H1 (cell line): ENCODE data around the gene CXCL12. TPM values are rescaled to one million over a fixed set of nuclear protein-coding genes. Genes with fewer than 3 reads are reported as not detected.
A peak's percentile ranks its signal among the peaks of the same experiment; 100 is the strongest.

Experiments
- CTCF ChIA-PET: fragments of 300-600 bp; sonication (Branson Sonifier 250); formaldehyde crosslinking; loops from one replicate; lab custom pipeline; 2021; ENCODE audit not compliant: partially characterized antibody; lab: Charles Lee
- POLR2A ChIA-PET: fragments of 300-600 bp; sonication (Branson Sonifier 250); formaldehyde crosslinking; loops from one replicate; lab custom pipeline; 2021; ENCODE audit warnings: inconsistent platforms; ENCODE audit not compliant: partially characterized antibody; lab: Charles Lee
- DNase-seq, 2 experiments: peaks; one replicate each; pipeline versions ENCODE4 v3.0.0 to v3.0.0-alpha.2; 2010 to 2022; ENCODE audit warnings: low spot score in 2 of 2, low read depth in 1 of 2, mixed read lengths in 1 of 2
- FAIRE-seq: peaks from 2 replicates; lab custom pipeline; 2011; peaks lifted over from hg19 to GRCh38; lab: Jason Lieb, UNC
- H2AFZ ChIP-seq: 2 replicates; pipeline ENCODE4 v1.8.1; 2012; ENCODE audit warnings: low read length, inconsistent platforms
- H2AK5ac ChIP-seq: 2 replicates; pipeline ENCODE4 v1.6.1; 2013; ENCODE audit warnings: low read depth, low read length
- H2BK120ac ChIP-seq: replicated peaks from 2 replicates; pipeline ENCODE3; 2013; ENCODE audit warnings: low read depth, low read length, inconsistent platforms
- H2BK12ac ChIP-seq: 2 replicates; pipeline ENCODE4 v1.6.1; 2013; ENCODE audit warnings: low read depth, low read length
- H2BK15ac ChIP-seq: 2 replicates; pipeline ENCODE4 v1.6.1; 2013; ENCODE audit warnings: low read length
- H2BK20ac ChIP-seq: 2 replicates; pipeline ENCODE4 v1.6.1; 2013; ENCODE audit warnings: low read length
- H2BK5ac ChIP-seq: 2 replicates; pipeline ENCODE4 v1.6.1; 2013; ENCODE audit warnings: low read depth, low read length
- H3K14ac ChIP-seq: 2 replicates; pipeline ENCODE4 v1.6.1; 2013; ENCODE audit warnings: inconsistent platforms; ENCODE audit not compliant: insufficient read length
- H3K18ac ChIP-seq: 2 replicates; pipeline ENCODE4 v1.6.1; 2013; ENCODE audit warnings: low read length; ENCODE audit errors: extremely low read depth
- H3K23ac ChIP-seq: 2 replicates; pipeline ENCODE4 v1.6.1; 2013; ENCODE audit warnings: inconsistent platforms; ENCODE audit not compliant: insufficient read length
- H3K23me2 ChIP-seq: 2 replicates; pipeline ENCODE4 v1.6.1; 2013; ENCODE audit warnings: low read depth, low read length
- H3K27ac ChIP-seq: 2 replicates; pipeline ENCODE4 v1.6.1; 2011; ENCODE audit warnings: low read depth, low read length, inconsistent platforms
- H3K27me3 ChIP-seq, 4 experiments: replicated peaks in 1 of 4; 1 replicate in 1 of 4; 2 replicates in 3 of 4; pipeline versions ENCODE4 v1.6.1 to v1.8.1; 2011 to 2013; ENCODE audit warnings: low read length in 3 of 4, mild to moderate bottlenecking in 3 of 4, inconsistent platforms in 2 of 4, mixed read lengths in 2 of 4, moderate library complexity in 1 of 4; ENCODE audit not compliant: control insufficient read depth in 3 of 4, insufficient read depth in 3 of 4; ENCODE audit errors: extremely low read depth in 1 of 4
- H3K36me3 ChIP-seq, 4 experiments: 2 replicates each; pipeline versions ENCODE4 v1.6.1 to v1.8.1; 2011 to 2013; ENCODE audit warnings: mild to moderate bottlenecking in 4 of 4, low read length in 3 of 4, moderate library complexity in 2 of 4, control low read depth in 1 of 4, inconsistent platforms in 1 of 4; ENCODE audit not compliant: insufficient read depth in 4 of 4, control insufficient read depth in 2 of 4
- H3K4ac ChIP-seq: replicated peaks from 2 replicates; pipeline ENCODE3; 2013; ENCODE audit warnings: low read length, low read depth, mixed read lengths, inconsistent platforms; ENCODE audit not compliant: insufficient read length
- H3K4me1 ChIP-seq, 4 experiments: replicated peaks in 1 of 4; 1 replicate in 1 of 4; 2 replicates in 3 of 4; pipeline versions ENCODE4 v1.6.1 to v1.8.1; 2011 to 2013; ENCODE audit warnings: low read length in 3 of 4, inconsistent platforms in 2 of 4, mixed read lengths in 1 of 4; ENCODE audit not compliant: insufficient read depth in 4 of 4, control insufficient read depth in 3 of 4
- H3K4me2 ChIP-seq, 2 experiments: 2 replicates each; pipeline versions ENCODE4 v1.6.1 to v1.8.1; 2011 to 2013; ENCODE audit warnings: low read depth in 2 of 2, low read length in 2 of 2, control low read depth in 1 of 2, inconsistent platforms in 1 of 2, mild to moderate bottlenecking in 1 of 2; ENCODE audit not compliant: insufficient read depth in 1 of 2
- H3K4me3 ChIP-seq, 4 experiments: fragments of 200-600, 300-600 bp in 1 of 4; sonication (generic), shearing (Covaris generic), sonication (Bioruptor Twin) in 1 of 4; 2 replicates each; pipeline versions ENCODE4 v1.5.1 to v1.8.1; 2011 to 2016; ENCODE audit warnings: low read length in 4 of 4, low read depth in 3 of 4, control low read depth in 2 of 4, inconsistent platforms in 2 of 4, mild to moderate bottlenecking in 2 of 4, mixed read lengths in 1 of 4, moderate library complexity in 1 of 4; ENCODE audit not compliant: insufficient read depth in 2 of 4; ENCODE audit errors: extremely low read depth in 1 of 4
- H3K56ac ChIP-seq: replicated peaks from 2 replicates; pipeline ENCODE3; 2013; ENCODE audit warnings: low read depth, mild to moderate bottlenecking, mixed read lengths, low read length, inconsistent platforms; ENCODE audit not compliant: insufficient read length
- H3K79me1 ChIP-seq: 2 replicates; pipeline ENCODE4 v1.6.1; 2013; ENCODE audit warnings: low read depth, low read length, control low read depth
- H3K79me2 ChIP-seq, 2 experiments: 2 replicates each; pipeline versions ENCODE4 v1.6.1 to v1.8.1; 2012 to 2013; ENCODE audit warnings: low read length in 2 of 2, mild to moderate bottlenecking in 2 of 2, inconsistent platforms in 1 of 2; ENCODE audit not compliant: insufficient read depth in 2 of 2, control insufficient read depth in 1 of 2
- H3K9ac ChIP-seq, 4 experiments: replicated peaks in 1 of 4; 1 replicate in 1 of 4; 2 replicates in 3 of 4; pipeline versions ENCODE4 v1.6.1 to v1.8.1; 2011 to 2013; ENCODE audit warnings: low read depth in 3 of 4, low read length in 3 of 4, control low read depth in 2 of 4, mild to moderate bottlenecking in 2 of 4, moderate library complexity in 2 of 4, inconsistent platforms in 1 of 4; ENCODE audit errors: extremely low read depth in 1 of 4
- H3K9me3 ChIP-seq, 2 experiments: 2 replicates each; pipeline versions ENCODE4 v1.6.1 to v1.8.1; 2012 to 2013; ENCODE audit warnings: mild to moderate bottlenecking in 2 of 2, moderate library complexity in 2 of 2, control low read depth in 1 of 2, inconsistent platforms in 1 of 2, low read depth in 1 of 2, low read length in 1 of 2, mixed read lengths in 1 of 2; ENCODE audit not compliant: insufficient read depth in 2 of 2
- H4K20me1 ChIP-seq, 2 experiments: replicated peaks in 1 of 2; 2 replicates each; pipeline versions ENCODE3 to v1.8.1; 2011 to 2013; ENCODE audit warnings: inconsistent platforms in 2 of 2, low read length in 2 of 2, mild to moderate bottlenecking in 1 of 2; ENCODE audit not compliant: insufficient read depth in 2 of 2, control insufficient read depth in 1 of 2
- H4K5ac ChIP-seq: 2 replicates; pipeline ENCODE4 v1.6.1; 2013; ENCODE audit warnings: low read length, low read depth, mixed read lengths, inconsistent platforms; ENCODE audit not compliant: insufficient read length
- H4K8ac ChIP-seq: 2 replicates; pipeline ENCODE4 v1.8.0; 2013; ENCODE audit warnings: mild to moderate bottlenecking, moderate library complexity, low read length, inconsistent platforms; ENCODE audit not compliant: insufficient read depth; ENCODE audit errors: extremely low read depth
- H4K91ac ChIP-seq: replicated peaks from 2 replicates; pipeline ENCODE3; 2013; ENCODE audit warnings: low read length, mixed read lengths, inconsistent platforms; ENCODE audit not compliant: insufficient read length
- BACH1 ChIP-seq: IDR thresholded peaks from 2 replicates; pipeline ENCODE4 v1.6.1; 2012; ENCODE audit warnings: low read length, improper control_type of control experiment
- CBX8 ChIP-seq: fragments of 300-800, 300-1000 bp; sonication (generic); IDR thresholded peaks from 2 replicates; pipeline ENCODE4 v1.7.1; 2016; ENCODE audit warnings: low read depth, low read length, borderline replicate concordance
- HDAC2 ChIP-seq, 2 experiments: fragments of 300-600 bp in 1 of 2; sonication (generic) in 1 of 2; IDR thresholded peaks; 2 replicates each; pipeline ENCODE4 v1.6.1; 2011 to 2012; ENCODE audit warnings: low read depth in 2 of 2, low read length in 2 of 2, mild to moderate bottlenecking in 2 of 2, moderate library complexity in 2 of 2, borderline replicate concordance in 1 of 2, inconsistent platforms in 1 of 2
- HDAC6 ChIP-seq: IDR thresholded peaks from one replicate; pipeline ENCODE4 v1.7.1; 2012; ENCODE audit warnings: low read depth, mild to moderate bottlenecking, inconsistent platforms, low read length, moderate library complexity
- JUN ChIP-seq: IDR thresholded peaks from 2 replicates; pipeline ENCODE4 v1.6.1; 2011; ENCODE audit warnings: low read depth, mild to moderate bottlenecking, improper control_type of control experiment, low read length
- POLR2AphosphoS5 ChIP-seq: IDR thresholded peaks from 2 replicates; pipeline ENCODE4 v1.6.1; 2011; ENCODE audit warnings: low read depth, low read length
- SIN3A ChIP-seq, 2 experiments: IDR thresholded peaks in 1 of 2; conservative IDR thresholded peaks in 1 of 2; 2 replicates each; pipeline ENCODE4 v1.6.1; 2011 to 2012; ENCODE audit warnings: low read length in 2 of 2, improper control_type of control experiment in 1 of 2, low read depth in 1 of 2, mild to moderate bottlenecking in 1 of 2
- SP1 ChIP-seq: IDR thresholded peaks from 2 replicates; pipeline ENCODE4 v1.6.1; 2011; ENCODE audit warnings: low read depth, low read length
- SUZ12 ChIP-seq: fragments of 200-600 bp; sonication (generic); IDR thresholded peaks from 2 replicates; pipeline ENCODE4 v1.6.1; 2012; ENCODE audit warnings: mild to moderate bottlenecking, inconsistent platforms, low read length, moderate library complexity, mixed read lengths
- YY1 ChIP-seq: IDR thresholded peaks from 2 replicates; pipeline ENCODE4 v1.6.1; 2011; ENCODE audit warnings: low read depth, mild to moderate bottlenecking, low read length
- ZNF274 ChIP-seq: IDR thresholded peaks from 2 replicates; pipeline ENCODE4 v1.7.0; 2012; ENCODE audit warnings: low read length, borderline replicate concordance; ENCODE audit errors: extremely low read depth
- WGBS, 2 experiments: shearing (Covaris generic) in 1 of 2; methylation state at CpG; one replicate each; pipeline versions ENCODE4 v1.1.6 to v1.1.7; 2013 to 2015; ENCODE audit warnings: low lambda C conversion rate in 2 of 2, mixed read lengths in 2 of 2, inconsistent platforms in 1 of 2, low coverage in 1 of 2, missing lambda C conversion rate in 1 of 2; ENCODE audit not compliant: insufficient replicate concordance in 2 of 2, insufficient coverage in 1 of 2, insufficient read length in 1 of 2; ENCODE audit errors: extremely low coverage in 1 of 2, missing lambda C conversion rate in 1 of 2; 5-methylcytosine and 5-hydroxymethylcytosine counted together
- polyA plus RNA-seq, 7 experiments: library from polyadenylated mRNA; depleted of rRNA in 3 of 7; stranded (reverse) in 5 of 7; unstranded in 2 of 7; fragments of >200 nt in 5 of 7; fragments of 200-250 nt in 2 of 7; gene quantifications; 1 replicate in 5 of 7; 2 replicates in 1 of 7; 4 replicates in 1 of 7; pipeline versions ENCODE4 v1.2.1 to v1.2.3, GENCODE V29; 2011 to 2013; ENCODE audit warnings: missing spikeins in 2 of 7, mixed read lengths in 2 of 7
- total RNA-seq: library from RNA; stranded (reverse); fragmentation: NEBNext Ultra II Directional; extraction: Animal tissue kit (Norgen Biotek cat#: 25700); gene quantifications from 2 replicates; pipeline ENCODE4 v1.2.1, GENCODE V29; 2021
- TF ChIP-seq, protein P1 (sequence below): IDR thresholded peaks from 2 replicates; pipeline ENCODE4 v1.6.1; 2012; ENCODE audit warnings: inconsistent platforms

CXCL12 gene
- total and polyA plus RNA-seq, 2 of the 8 experiments (the other 6 are each of a cell fraction or from before 2014, with no cell fraction given): 51.4 to 53.8 TPM

DNA sequence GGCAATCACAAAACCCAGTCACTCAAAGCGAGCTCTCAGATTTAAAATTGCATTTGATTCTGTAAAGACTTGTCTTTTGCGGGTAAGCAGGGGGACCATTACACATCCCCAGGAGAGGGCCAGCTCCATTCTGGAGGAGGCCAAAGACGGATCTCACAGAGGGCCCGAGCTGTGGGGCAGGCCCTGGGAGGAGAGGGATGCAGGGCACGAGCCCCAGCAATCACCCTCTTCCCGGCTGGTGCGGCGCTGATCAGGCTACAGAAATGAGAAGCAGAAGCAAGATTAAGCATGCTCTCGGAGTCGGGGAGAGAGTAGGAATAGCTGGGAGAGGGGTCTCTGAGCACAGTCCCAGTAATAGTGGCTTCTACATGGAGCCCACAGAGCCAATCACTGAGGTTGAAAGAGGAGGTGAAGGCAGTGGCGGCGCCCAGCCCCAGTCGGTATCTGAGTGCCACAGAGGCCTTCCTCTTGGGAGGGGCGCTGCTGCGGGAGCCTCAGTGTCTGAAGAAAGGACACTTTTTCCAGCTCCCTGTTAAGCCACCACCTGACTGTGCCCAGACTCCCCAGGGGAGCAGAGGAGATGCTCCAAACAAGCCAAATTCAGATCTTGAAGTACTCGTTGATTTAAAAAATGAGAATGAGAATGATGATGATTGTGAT is 7.1 kb downstream of the CXCL12 start:
- Histone ChIP-seq H2BK15ac (no peak overlapping the region), H3K56ac (no peak overlapping the region), H2AFZ (no peak overlapping the region), H2BK20ac (no peak overlapping the region), H3K23ac (no peak overlapping the region), H2BK12ac (no peak overlapping the region), H3K23me2 (peaks cover 5% of the 10 kb centered on the region; the same call in 1 of the 2 replicates), H4K5ac (no peak overlapping the region), H2BK120ac (no peak overlapping the region), H3K4me2 (no peak overlapping the region), H2BK5ac (0 out of 2 replicates have a peak overlapping the region, but pooled peaks have one; percentile 24), H3K27ac (no peak overlapping the region), H4K91ac (no peak overlapping the region), H3K9me3 (no peaks in the 10 kb centered on the region), H3K79me1 (peaks cover 7% of the 10 kb centered on the region), H3K18ac (peak overlapping the region; percentile 19; the same call in 1 of the 2 replicates), H3K4ac (no peak overlapping the region), H3K36me3 (peaks cover 4 to 68% (median 20%) of the 10 kb centered on the region in 4 experiments), H3K14ac (no peak overlapping the region), H2AK5ac (0 out of 2 replicates have a peak overlapping the region, but pooled peaks have one; percentile 6), H3K27me3 (no peaks in the 10 kb centered on the region; a peak in 1 of 7 replicates), H3K9ac (no peak overlapping the region), H3K4me3 (no peak overlapping the region), H3K4me1 (peaks cover 13 to 20% (median 17%) of the 10 kb centered on the region in 4 experiments), H4K20me1 (peaks cover 0 to 5% of the 10 kb centered on the region in 2 experiments), H4K8ac (no peak overlapping the region; the same call in 1 of the 2 replicates), H3K79me2 (peaks cover 6 to 33% of the 10 kb centered on the region in 2 experiments; a peak in 2 of 4 replicates)
- no peak for FAIRE-seq
- DNase-seq: no peak
- 95% methylated on average over 16 of the region's 16 CpGs; no CpG with 5 or more reads in 1 of the 2 experiments for WGBS, 2 experiments
- ChIA-PET POLR2A (interaction anchor here (1.1 to 1.7 kb wide), 2 partner anchors 15 to 18 kb away, joined by 3 to 4 read pairs; no protein-coding TSS in a partner anchor), CTCF (interaction anchor here (0.6 to 1.9 kb wide), 4 partner anchors 10 to 129 kb away, joined by 3 to 8 read pairs (median 6); no protein-coding TSS in a partner anchor)
- TF ChIP-seq CBX8 (no peak), POLR2AphosphoS5 (no peak), HDAC6 (no peak), BACH1 (no peak), SIN3A (conservative IDR thresholded peaks at IDR 0.05 in 1 of 2, IDR thresholded peaks at IDR 0.05 in 1 of 2; ENCODE audit: low read depth in 1 of 2, low read length in 2 of 2) (no peak), JUN (no peak), SUZ12 (no peak), SP1 (no peak), ZNF274 (no peak), HDAC2 (IDR thresholded peaks at IDR 0.05; ENCODE audit: borderline replicate concordance in 1 of 2, low read depth in 2 of 2, low read length in 2 of 2) (no peak), YY1 (no peak)
- TF ChIP-seq, protein P1, sequence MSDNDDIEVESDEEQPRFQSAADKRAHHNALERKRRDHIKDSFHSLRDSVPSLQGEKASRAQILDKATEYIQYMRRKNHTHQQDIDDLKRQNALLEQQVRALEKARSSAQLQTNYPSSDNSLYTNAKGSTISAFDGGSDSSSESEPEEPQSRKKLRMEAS: no peak
